Neural cell (in vitro differentiated cells): ENCODE measurements around the gene JPH2. TPM values are rescaled to one million over a fixed set of nuclear protein-coding genes. Genes with fewer than 3 reads are reported as not detected.

ENCODE experiments used
- H2AFZ ChIP-seq: fragments of 200-600, 300-800 bp; sonication (generic), shearing (Covaris generic); 2 replicates; pipeline ENCODE4 v1.6.0; 2014; ENCODE audit warnings: low read depth, mild to moderate bottlenecking, antibody characterized with exemption, low read length, moderate library complexity
- H3F3A ChIP-seq: fragments of 200-600 bp; shearing (Covaris generic); 2 replicates; pipeline ENCODE4 v1.6.1; 2016; ENCODE audit warnings: mild to moderate bottlenecking, moderate library complexity, mixed read lengths, antibody characterized with exemption, low read length; ENCODE audit not compliant: insufficient read depth, poor library complexity, severe bottlenecking
- H3K27ac ChIP-seq: fragments of 200-600, 300-800 bp; sonication (generic), shearing (Covaris generic); 2 replicates; pipeline ENCODE4 v1.5.1; 2014; ENCODE audit warnings: mild to moderate bottlenecking, low read length, moderate library complexity
- H3K27me3 ChIP-seq: fragments of 300-800, 200-600 bp; sonication (generic), shearing (Covaris generic); 2 replicates; pipeline ENCODE4 v1.6.0; 2014; ENCODE audit warnings: mild to moderate bottlenecking, low read depth, low read length, moderate library complexity; ENCODE audit not compliant: insufficient read depth
- H3K36me3 ChIP-seq: fragments of 300-800, 200-600 bp; sonication (generic), shearing (Covaris generic); 2 replicates; pipeline ENCODE4 v1.5.1; 2014; ENCODE audit warnings: mild to moderate bottlenecking, antibody characterized with exemption, low read length, moderate library complexity; ENCODE audit not compliant: insufficient read depth
- H3K4me2 ChIP-seq: fragments of 300-800, 200-600 bp; sonication (generic), shearing (Covaris generic); 2 replicates; pipeline ENCODE4 v1.6.0; 2014; ENCODE audit warnings: mild to moderate bottlenecking, low read length
- H3K4me3 ChIP-seq: fragments of 300-800, 200-600 bp; sonication (generic), shearing (Covaris generic); 2 replicates; pipeline ENCODE4 v1.5.1; 2014; ENCODE audit warnings: mild to moderate bottlenecking, low read length, moderate library complexity
- H3K79me2 ChIP-seq: fragments of 200-600 bp; shearing (Covaris generic); replicated peaks from 2 replicates; pipeline ENCODE4 v1.6.0; 2014; ENCODE audit warnings: mild to moderate bottlenecking, low read length, moderate library complexity; ENCODE audit not compliant: insufficient read depth
- H3K9ac ChIP-seq: fragments of 300-800, 200-600 bp; sonication (generic), shearing (Covaris generic); 2 replicates; pipeline ENCODE4 v1.6.1; 2016; ENCODE audit warnings: mild to moderate bottlenecking, low read length, mixed read lengths
- H3K9me2 ChIP-seq: fragments of 200-600 bp; shearing (Covaris generic); 2 replicates; pipeline ENCODE4 v1.6.1; 2016; ENCODE audit warnings: mild to moderate bottlenecking, low read length, mixed read lengths; ENCODE audit not compliant: insufficient read depth
- H3K9me3 ChIP-seq: fragments of 200-600, 300-800 bp; sonication (generic), shearing (Covaris generic); 2 replicates; pipeline ENCODE4 v1.6.1; 2016; ENCODE audit warnings: mild to moderate bottlenecking, mixed run types, low read length, moderate library complexity, mixed read lengths
- H4K20me1 ChIP-seq: fragments of 200-600 bp; shearing (Covaris generic); 2 replicates; pipeline ENCODE4 v1.6.1; 2016; ENCODE audit warnings: mild to moderate bottlenecking, mixed run types; ENCODE audit not compliant: insufficient read depth
- EP300 ChIP-seq: fragments of 450-650 bp; conservative IDR thresholded peaks from 2 replicates; pipeline ENCODE4 v1.6.1; 2014; ENCODE audit warnings: antibody characterized with exemption, mild to moderate bottlenecking, moderate library complexity; ENCODE audit not compliant: poor library complexity, severe bottlenecking
- EZH2 ChIP-seq: fragments of 200-600, 300-800 bp; shearing (Covaris generic), sonication (generic); IDR thresholded peaks from 2 replicates; pipeline ENCODE4 v1.6.1; 2014; ENCODE audit warnings: antibody characterized with exemption, low read length, borderline replicate concordance, mild to moderate bottlenecking; ENCODE audit not compliant: insufficient read depth, poor library complexity, severe bottlenecking
- MXI1 ChIP-seq: fragments of 450-650 bp; conservative IDR thresholded peaks from 2 replicates; pipeline ENCODE4 v1.6.1; 2014; ENCODE audit warnings: antibody characterized with exemption, mild to moderate bottlenecking; ENCODE audit not compliant: poor library complexity, severe bottlenecking
- POLR2AphosphoS5 ChIP-seq: IDR thresholded peaks from 2 replicates; pipeline ENCODE4 v1.6.1; 2012
- RAD21 ChIP-seq: fragments of 450-650 bp; conservative IDR thresholded peaks from 2 replicates; pipeline ENCODE4 v1.6.1; 2014; ENCODE audit warnings: antibody characterized with exemption, mild to moderate bottlenecking, moderate library complexity
- SMC3 ChIP-seq: fragments of 450-650 bp; conservative IDR thresholded peaks from 2 replicates; pipeline ENCODE4 v1.6.1; 2014; ENCODE audit warnings: antibody characterized with exemption, mild to moderate bottlenecking, moderate library complexity; ENCODE audit not compliant: poor library complexity
- TAF1 ChIP-seq: IDR thresholded peaks from 2 replicates; pipeline ENCODE4 v1.6.1; 2012; ENCODE audit warnings: low read depth
- polyA plus RNA-seq: library from polyadenylated mRNA; depleted of rRNA; stranded (reverse); fragments of >200 nt; gene quantifications from 2 replicates; pipeline ENCODE4 v1.2.3, GENCODE V29; 2014
- TF ChIP-seq, protein P1 (sequence below): fragments of 450-650 bp; IDR thresholded peaks from 2 replicates; pipeline ENCODE4 v1.5.1; 2014; ENCODE audit warnings: antibody characterized with exemption, mild to moderate bottlenecking, moderate library complexity; ENCODE audit not compliant: poor library complexity, severe bottlenecking
- TF ChIP-seq, protein P2 (sequence below): IDR thresholded peaks from 2 replicates; pipeline ENCODE4 v1.6.1; 2012; ENCODE audit warnings: borderline replicate concordance

The JPH2 gene
- polyA plus RNA-seq, 1 donor from 2014 or later = not detected

DNA sequence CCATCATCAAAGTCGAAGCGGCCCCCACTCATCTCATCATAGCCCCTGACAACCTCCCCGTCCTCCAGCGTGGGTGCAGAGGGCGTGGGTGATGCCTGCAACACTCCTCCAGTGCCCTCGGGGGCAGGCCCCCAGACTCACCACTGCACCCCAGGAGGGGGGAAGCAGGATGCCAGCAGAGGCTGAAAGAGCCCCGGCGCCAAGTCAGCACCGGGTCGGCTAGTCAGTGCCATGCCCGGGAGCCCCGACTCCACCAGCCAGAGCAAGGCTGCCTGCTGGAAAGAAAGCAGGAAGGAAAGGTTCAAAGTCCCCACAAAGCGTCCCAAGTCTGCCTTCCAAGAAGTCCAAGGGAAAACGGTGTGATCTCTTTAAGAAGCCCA, 324 bp downstream of the JPH2 start:
- Histone ChIP-seq H2AFZ (no peak overlapping the region), H3K79me2 (no peaks in the 10 kb centered on the region), H3K4me2 (no peak overlapping the region), H3F3A (no peaks in the 10 kb centered on the region), H3K9me2 (no peaks in the 10 kb centered on the region), H3K27ac (no peak overlapping the region), H3K36me3 (no peaks in the 10 kb centered on the region), H4K20me1 (no peaks in the 10 kb centered on the region), H3K4me3 (peak overlapping the region; percentile 46), H3K27me3 (peaks cover 10% of the 10 kb centered on the region), H3K9me3 (no peaks in the 10 kb centered on the region), H3K9ac (no peak overlapping the region)
- TF ChIP-seq RAD21 = no peak
- TF ChIP-seq MXI1 = no peak
- no peak for TF ChIP-seq EZH2
- no peak for TF ChIP-seq EP300
- no peak for TF ChIP-seq POLR2AphosphoS5
- TF ChIP-seq SMC3 = no peak
- TF ChIP-seq, protein P1, sequence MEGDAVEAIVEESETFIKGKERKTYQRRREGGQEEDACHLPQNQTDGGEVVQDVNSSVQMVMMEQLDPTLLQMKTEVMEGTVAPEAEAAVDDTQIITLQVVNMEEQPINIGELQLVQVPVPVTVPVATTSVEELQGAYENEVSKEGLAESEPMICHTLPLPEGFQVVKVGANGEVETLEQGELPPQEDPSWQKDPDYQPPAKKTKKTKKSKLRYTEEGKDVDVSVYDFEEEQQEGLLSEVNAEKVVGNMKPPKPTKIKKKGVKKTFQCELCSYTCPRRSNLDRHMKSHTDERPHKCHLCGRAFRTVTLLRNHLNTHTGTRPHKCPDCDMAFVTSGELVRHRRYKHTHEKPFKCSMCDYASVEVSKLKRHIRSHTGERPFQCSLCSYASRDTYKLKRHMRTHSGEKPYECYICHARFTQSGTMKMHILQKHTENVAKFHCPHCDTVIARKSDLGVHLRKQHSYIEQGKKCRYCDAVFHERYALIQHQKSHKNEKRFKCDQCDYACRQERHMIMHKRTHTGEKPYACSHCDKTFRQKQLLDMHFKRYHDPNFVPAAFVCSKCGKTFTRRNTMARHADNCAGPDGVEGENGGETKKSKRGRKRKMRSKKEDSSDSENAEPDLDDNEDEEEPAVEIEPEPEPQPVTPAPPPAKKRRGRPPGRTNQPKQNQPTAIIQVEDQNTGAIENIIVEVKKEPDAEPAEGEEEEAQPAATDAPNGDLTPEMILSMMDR = no peak
- no peak for TF ChIP-seq TAF1
- TF ChIP-seq, protein P2, sequence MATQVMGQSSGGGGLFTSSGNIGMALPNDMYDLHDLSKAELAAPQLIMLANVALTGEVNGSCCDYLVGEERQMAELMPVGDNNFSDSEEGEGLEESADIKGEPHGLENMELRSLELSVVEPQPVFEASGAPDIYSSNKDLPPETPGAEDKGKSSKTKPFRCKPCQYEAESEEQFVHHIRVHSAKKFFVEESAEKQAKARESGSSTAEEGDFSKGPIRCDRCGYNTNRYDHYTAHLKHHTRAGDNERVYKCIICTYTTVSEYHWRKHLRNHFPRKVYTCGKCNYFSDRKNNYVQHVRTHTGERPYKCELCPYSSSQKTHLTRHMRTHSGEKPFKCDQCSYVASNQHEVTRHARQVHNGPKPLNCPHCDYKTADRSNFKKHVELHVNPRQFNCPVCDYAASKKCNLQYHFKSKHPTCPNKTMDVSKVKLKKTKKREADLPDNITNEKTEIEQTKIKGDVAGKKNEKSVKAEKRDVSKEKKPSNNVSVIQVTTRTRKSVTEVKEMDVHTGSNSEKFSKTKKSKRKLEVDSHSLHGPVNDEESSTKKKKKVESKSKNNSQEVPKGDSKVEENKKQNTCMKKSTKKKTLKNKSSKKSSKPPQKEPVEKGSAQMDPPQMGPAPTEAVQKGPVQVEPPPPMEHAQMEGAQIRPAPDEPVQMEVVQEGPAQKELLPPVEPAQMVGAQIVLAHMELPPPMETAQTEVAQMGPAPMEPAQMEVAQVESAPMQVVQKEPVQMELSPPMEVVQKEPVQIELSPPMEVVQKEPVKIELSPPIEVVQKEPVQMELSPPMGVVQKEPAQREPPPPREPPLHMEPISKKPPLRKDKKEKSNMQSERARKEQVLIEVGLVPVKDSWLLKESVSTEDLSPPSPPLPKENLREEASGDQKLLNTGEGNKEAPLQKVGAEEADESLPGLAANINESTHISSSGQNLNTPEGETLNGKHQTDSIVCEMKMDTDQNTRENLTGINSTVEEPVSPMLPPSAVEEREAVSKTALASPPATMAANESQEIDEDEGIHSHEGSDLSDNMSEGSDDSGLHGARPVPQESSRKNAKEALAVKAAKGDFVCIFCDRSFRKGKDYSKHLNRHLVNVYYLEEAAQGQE = no peak

DNA sequence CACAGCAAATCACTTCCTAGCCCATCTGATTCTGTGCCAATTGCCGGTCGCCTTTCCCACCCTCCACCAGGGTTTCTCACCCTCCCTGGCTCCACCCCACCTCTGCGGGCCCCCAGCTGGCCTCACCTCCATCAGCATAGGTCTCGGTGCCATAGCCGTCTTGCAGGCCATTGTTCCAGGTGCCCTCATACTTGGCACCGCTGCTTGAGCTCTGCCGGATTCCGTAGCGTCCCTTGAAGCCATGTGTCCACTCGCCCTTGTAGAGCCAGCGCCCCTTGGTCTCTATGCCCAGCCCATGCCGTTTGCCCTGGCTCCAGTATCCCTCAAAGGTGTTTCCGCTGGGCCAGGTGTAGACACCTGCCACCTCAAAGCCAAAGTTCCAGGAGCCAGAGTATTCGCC, 787 bp downstream of the JPH2 start:
- TF ChIP-seq SMC3 (no peak), POLR2AphosphoS5 (no peak), MXI1 (no peak), EP300 (no peak), RAD21 (no peak), TAF1 (no peak)
- TF ChIP-seq, protein P2 = no peak
- TF ChIP-seq, protein P1 = no peak
- H2AFZ ChIP-seq = no peak overlapping the region
- H4K20me1 ChIP-seq = no peaks in the 10 kb centered on the region
- H3K9me2 ChIP-seq = no peaks in the 10 kb centered on the region
- H3K27me3 ChIP-seq = peaks cover 10% of the 10 kb centered on the region
- no peaks in the 10 kb centered on the region for H3K79me2 ChIP-seq
- no peak overlapping the region for H3K9ac ChIP-seq
- H3F3A ChIP-seq = no peaks in the 10 kb centered on the region
- H3K4me3 ChIP-seq = no peak overlapping the region
- H3K27ac ChIP-seq = no peak overlapping the region
- H3K4me2 ChIP-seq = no peak overlapping the region
- H3K9me3 ChIP-seq = no peaks in the 10 kb centered on the region
- H3K36me3 ChIP-seq = no peaks in the 10 kb centered on the region
